ENCODE data around the gene FKBP1B.

Gene FKBP1B

GRCh38 chr2:24015562-24016375 is 33.8 kb upstream of the FKBP1B start:
- no peak for DNase-seq (ENCODE audit: insufficient read length)
- FAIRE-seq: no peak
- no peak for TF ChIP-seq POLR2A (IDR thresholded peaks at IDR 0.05; ENCODE audit: low read depth, low read length)
- no peak for TF ChIP-seq TAF1 (IDR thresholded peaks at IDR 0.05; ENCODE audit: borderline replicate concordance, low read depth, low read length)
- no peak for TF ChIP-seq POLR2AphosphoS5 (IDR thresholded peaks at IDR 0.05; ENCODE audit: low read depth, low read length)

- TF ChIP-seq TAF1 (IDR thresholded peaks at IDR 0.05; ENCODE audit: borderline replicate concordance, low read depth, low read length) (no peak), POLR2AphosphoS5 (IDR thresholded peaks at IDR 0.05; ENCODE audit: low read depth, low read length) (no peak), POLR2A (IDR thresholded peaks at IDR 0.05; ENCODE audit: low read depth, low read length) (no peak)
- no peak for FAIRE-seq
- DNase-seq (ENCODE audit: insufficient read length): no peak
These were observed 33.2 kb upstream of the FKBP1B start for GRCh38 chr2:24016376-24016761.

- no peak for DNase-seq (ENCODE audit: insufficient read length)
- no peak for TF ChIP-seq TAF1 (IDR thresholded peaks at IDR 0.05; ENCODE audit: borderline replicate concordance, low read depth, low read length)
- no peak for TF ChIP-seq POLR2A (IDR thresholded peaks at IDR 0.05; ENCODE audit: low read depth, low read length)
- TF ChIP-seq POLR2AphosphoS5 (IDR thresholded peaks at IDR 0.05; ENCODE audit: low read depth, low read length): no peak
- no peak for FAIRE-seq
These were observed 32.5 kb upstream of the FKBP1B start for GRCh38 chr2:24016853-24017703.

- TF ChIP-seq TAF1 (IDR thresholded peaks at IDR 0.05; ENCODE audit: borderline replicate concordance, low read depth, low read length) (no peak), POLR2AphosphoS5 (IDR thresholded peaks at IDR 0.05; ENCODE audit: low read depth, low read length) (no peak), POLR2A (IDR thresholded peaks at IDR 0.05; ENCODE audit: low read depth, low read length) (no peak)
- DNase-seq (ENCODE audit: insufficient read length) (no peak), FAIRE-seq (no peak)
These were observed 31.8 kb upstream of the FKBP1B start for GRCh38 chr2:24017711-24018110.

- no peak for TF ChIP-seq POLR2A (IDR thresholded peaks at IDR 0.05; ENCODE audit: low read depth, low read length)
- TF ChIP-seq TAF1 (IDR thresholded peaks at IDR 0.05; ENCODE audit: borderline replicate concordance, low read depth, low read length): no peak
- TF ChIP-seq POLR2AphosphoS5 (IDR thresholded peaks at IDR 0.05; ENCODE audit: low read depth, low read length): no peak
- no peak for FAIRE-seq
- DNase-seq (ENCODE audit: insufficient read length): no peak
These were observed 31.3 kb upstream of the FKBP1B start for GRCh38 chr2:24018241-24018640.

- no peak for FAIRE-seq
- DNase-seq (ENCODE audit: insufficient read length): no peak
- TF ChIP-seq POLR2AphosphoS5 (IDR thresholded peaks at IDR 0.05; ENCODE audit: low read depth, low read length): no peak
- no peak for TF ChIP-seq TAF1 (IDR thresholded peaks at IDR 0.05; ENCODE audit: borderline replicate concordance, low read depth, low read length)
- TF ChIP-seq POLR2A (IDR thresholded peaks at IDR 0.05; ENCODE audit: low read depth, low read length): no peak
These were observed 29.8 kb upstream of the FKBP1B start for GRCh38 chr2:24019729-24020128.

- no peak for FAIRE-seq
- DNase-seq (ENCODE audit: insufficient read length): no peak
- TF ChIP-seq POLR2A (IDR thresholded peaks at IDR 0.05; ENCODE audit: low read depth, low read length): no peak
- TF ChIP-seq TAF1 (IDR thresholded peaks at IDR 0.05; ENCODE audit: borderline replicate concordance, low read depth, low read length): no peak
- no peak for TF ChIP-seq POLR2AphosphoS5 (IDR thresholded peaks at IDR 0.05; ENCODE audit: low read depth, low read length)
These were observed 29.3 kb upstream of the FKBP1B start for GRCh38 chr2:24020244-24020643.

- FAIRE-seq (no peak), DNase-seq (ENCODE audit: insufficient read length) (no peak)
- no peak for TF ChIP-seq TAF1 (IDR thresholded peaks at IDR 0.05; ENCODE audit: borderline replicate concordance, low read depth, low read length)
- no peak for TF ChIP-seq POLR2AphosphoS5 (IDR thresholded peaks at IDR 0.05; ENCODE audit: low read depth, low read length)
- TF ChIP-seq POLR2A (IDR thresholded peaks at IDR 0.05; ENCODE audit: low read depth, low read length): no peak
These were observed 28.2 kb upstream of the FKBP1B start for GRCh38 chr2:24021122-24021998.

GRCh38 chr2:24022324-24022974 is 27.1 kb upstream of the FKBP1B start:
- FAIRE-seq: no peak
- DNase-seq (ENCODE audit: insufficient read length): no peak
- TF ChIP-seq TAF1 (IDR thresholded peaks at IDR 0.05; ENCODE audit: borderline replicate concordance, low read depth, low read length) (no peak), POLR2AphosphoS5 (IDR thresholded peaks at IDR 0.05; ENCODE audit: low read depth, low read length) (no peak), POLR2A (IDR thresholded peaks at IDR 0.05; ENCODE audit: low read depth, low read length) (no peak)

- FAIRE-seq (no peak), DNase-seq (ENCODE audit: insufficient read length) (no peak)
- no peak for TF ChIP-seq TAF1 (IDR thresholded peaks at IDR 0.05; ENCODE audit: borderline replicate concordance, low read depth, low read length)
- no peak for TF ChIP-seq POLR2A (IDR thresholded peaks at IDR 0.05; ENCODE audit: low read depth, low read length)
- TF ChIP-seq POLR2AphosphoS5 (IDR thresholded peaks at IDR 0.05; ENCODE audit: low read depth, low read length): no peak
These were observed 26.5 kb upstream of the FKBP1B start for GRCh38 chr2:24022975-24023575.
